DMS79 treated with DMSO at 0.1 percent for 48 hours (cell line): Measurements from ENCODE around the gene VPS33A.
"Not testable (repeated sequence)": the region's sequence is repeated elsewhere in the genome, so short reads cannot be mapped to it uniquely, and the experiment has no call there.

Experiments
- DNase-seq: peaks from one replicate; lab custom pipeline; 2025; lab: John Stamatoyannopoulos, UW

VPS33A gene

GRCh38 chr12:122266230-122266901, at the start of gene VPS33A:
VPS33A (minus strand) TSS chr12:122266494; CDS start chr12:122266408, 86 bp downstream.
- DNase-seq = peak; percentile 90

- no peak for DNase-seq
These were observed 46.6 kb upstream of the VPS33A start for GRCh38 chr12:122312926-122313325.

GRCh38 chr12:122311696-122312095, 45.4 kb upstream of the VPS33A start:
- no peak for DNase-seq

GRCh38 chr12:122310626-122311333, 44.5 kb upstream of the VPS33A start:
- DNase-seq = no peak

GRCh38 chr12:122309564-122310121, 43.3 kb upstream of the VPS33A start:
- no peak for DNase-seq

GRCh38 chr12:122308811-122309210, 42.5 kb upstream of the VPS33A start:
- DNase-seq = no peak

GRCh38 chr12:122306407-122306806, 40.1 kb upstream of the VPS33A start:
- no peak for DNase-seq

GRCh38 chr12:122304924-122305323, 38.6 kb upstream of the VPS33A start:
- DNase-seq = no peak

- DNase-seq = no peak
These were observed 36.8 kb upstream of the VPS33A start for GRCh38 chr12:122303068-122303467.

GRCh38 chr12:122298071-122298748, 31.9 kb upstream of the VPS33A start:
- DNase-seq = no peak

GRCh38 chr12:122297494-122297893, 31.2 kb upstream of the VPS33A start:
- no peak for DNase-seq

GRCh38 chr12:122295877-122296276, 29.6 kb upstream of the VPS33A start:
- DNase-seq = no peak

GRCh38 chr12:122293081-122293480, 26.8 kb upstream of the VPS33A start:
- DNase-seq = no peak

- DNase-seq = no peak
These were observed 25.1 kb upstream of the VPS33A start for GRCh38 chr12:122291431-122291830.

- DNase-seq = no peak
These were observed 17.4 kb upstream of the VPS33A start for GRCh38 chr12:122283680-122284079.

- no peak for DNase-seq
These were observed 15.8 kb upstream of the VPS33A start for GRCh38 chr12:122282061-122282460.

- no peak for DNase-seq
These were observed 9.9 kb upstream of the VPS33A start for GRCh38 chr12:122276242-122276641.

- DNase-seq = no peak
These were observed 9.2 kb upstream of the VPS33A start for GRCh38 chr12:122275459-122275858.

- no peak for DNase-seq
These were observed 436 bp downstream of the VPS33A start for GRCh38 chr12:122265886-122266229.

- DNase-seq = no peak
These were observed 818 bp downstream of the VPS33A start for GRCh38 chr12:122265476-122265875.

GRCh38 chr12:122260735-122261134, 5.6 kb downstream of the VPS33A start:
- not testable (repeated sequence) for DNase-seq

GRCh38 chr12:122258939-122259338, 7.4 kb downstream of the VPS33A start:
- not testable (repeated sequence) for DNase-seq

- DNase-seq = not testable (repeated sequence)
These were observed 7.8 kb downstream of the VPS33A start for GRCh38 chr12:122258462-122258861.
